Pancreas (tissue), 10 donors: ENCODE data around the gene CELF3. TPM values are rescaled to one million over a fixed set of nuclear protein-coding genes. Genes with fewer than 3 reads are reported as not detected.
A peak's percentile ranks its signal among the peaks of the same experiment; 100 is the strongest.

Experiments
- ATAC-seq, 4 donors: fragments of 200-7000 bp; cut with Tn5 transposase; one replicate each; pipeline versions ENCODE4 v1.8.0 to v1.9.1; 2020; ENCODE audit warnings: mild to moderate bottlenecking in 4 of 4, moderate library complexity in 4 of 4
- DNase-seq, 6 donors: peaks; one replicate each; pipeline ENCODE4 v3.0.0-alpha.2; 2020
- FAIRE-seq: peaks from 2 replicates; lab custom pipeline; 2012; peaks lifted over from hg19 to GRCh38; lab: Jason Lieb, UNC
- H3K27ac ChIP-seq, 4 donors: fragments of 200-600 bp; sonication (generic); 1 replicate in 3 of 4; 2 replicates in 1 of 4; pipeline versions ENCODE4 v1.5.0 to v1.8.0; 2020
- H3K27me3 ChIP-seq, 4 donors: fragments of 200-600 bp; one replicate each; pipeline ENCODE4 v1.8.0; 2021
- H3K36me3 ChIP-seq, 3 donors: fragments of 200-600 bp; sonication (generic) in 1 of 3; one replicate each; pipeline versions ENCODE4 v1.5.0 to v1.8.0; 2020 to 2021
- H3K4me1 ChIP-seq, 3 donors: fragments of 200-600 bp; one replicate each; pipeline ENCODE4 v1.8.0; 2021
- H3K4me3 ChIP-seq, 4 donors: fragments of 200-600 bp; sonication (generic) in 2 of 4; one replicate each; pipeline versions ENCODE4 v1.5.0 to v1.8.0; 2020 to 2021
- H3K9me3 ChIP-seq, 4 donors: fragments of 200-600 bp; one replicate each; pipeline ENCODE4 v1.8.0; 2021
- WGBS, 2 donors: extraction: QIAGEN DNeasy Blood & Tissue Kit; methylation state at CpG; one replicate each; pipeline ENCODE4 v1.1.7; 2013; 5-methylcytosine and 5-hydroxymethylcytosine counted together
- intact Hi-C, 3 donors: fragments of 100-400 bp; cut with DNase I; formaldehyde crosslinking; loops; one replicate each; pipeline versions ENCODE4 v1.11.1 to v1.14.2; 2022
- polyA plus RNA-seq, 2 donors: library from polyadenylated mRNA; stranded (reverse); fragments of 200-250 nt; gene quantifications; one replicate each; pipeline ENCODE4 v1.2.3, GENCODE V29; 2013
- total RNA-seq, 6 donors: library from RNA; stranded (reverse); fragmentation: NEBNext Ultra II Directional in 4 of 6; extraction: Animal tissue kit (Norgen Biotek cat#: 25700) in 4 of 6; gene quantifications; one replicate each; pipeline versions ENCODE4 v1.2.1 to v1.2.4, GENCODE V29; 2021 to 2023
- TF ChIP-seq, protein P1 (sequence below), 4 donors: fragments of 200-600 bp; sonication (generic) in 3 of 4; IDR thresholded peaks; one replicate each; pipeline versions ENCODE4 v1.5.0 to v1.8.0; 2021; ENCODE audit warnings: antibody characterized with exemption in 4 of 4
- donor health status: healthy with polysubstance abuse.
- donor health status: DM: no; HTN: no; CAD: no; lungs with moderate emphysema.
- donor health status: DM: no; HTN: no; CAD: no.
- donor health status: control.
- donor health status: control.
- donor health status: Bipolar disorder and iron deficiency.
- donor health status: DM: yes; HTN: yes; CAD: no.
- donor health status: DM: no; HTN: no; CAD: no.
- donor health status: DM: no; HTN: no; CAD: no.
- donor health status: DM: yes; HTN: yes; CAD: no.

Gene CELF3
- total and polyA plus RNA-seq, 8 donors = 1.1 to 76.3 (median 5.9) TPM

DNA sequence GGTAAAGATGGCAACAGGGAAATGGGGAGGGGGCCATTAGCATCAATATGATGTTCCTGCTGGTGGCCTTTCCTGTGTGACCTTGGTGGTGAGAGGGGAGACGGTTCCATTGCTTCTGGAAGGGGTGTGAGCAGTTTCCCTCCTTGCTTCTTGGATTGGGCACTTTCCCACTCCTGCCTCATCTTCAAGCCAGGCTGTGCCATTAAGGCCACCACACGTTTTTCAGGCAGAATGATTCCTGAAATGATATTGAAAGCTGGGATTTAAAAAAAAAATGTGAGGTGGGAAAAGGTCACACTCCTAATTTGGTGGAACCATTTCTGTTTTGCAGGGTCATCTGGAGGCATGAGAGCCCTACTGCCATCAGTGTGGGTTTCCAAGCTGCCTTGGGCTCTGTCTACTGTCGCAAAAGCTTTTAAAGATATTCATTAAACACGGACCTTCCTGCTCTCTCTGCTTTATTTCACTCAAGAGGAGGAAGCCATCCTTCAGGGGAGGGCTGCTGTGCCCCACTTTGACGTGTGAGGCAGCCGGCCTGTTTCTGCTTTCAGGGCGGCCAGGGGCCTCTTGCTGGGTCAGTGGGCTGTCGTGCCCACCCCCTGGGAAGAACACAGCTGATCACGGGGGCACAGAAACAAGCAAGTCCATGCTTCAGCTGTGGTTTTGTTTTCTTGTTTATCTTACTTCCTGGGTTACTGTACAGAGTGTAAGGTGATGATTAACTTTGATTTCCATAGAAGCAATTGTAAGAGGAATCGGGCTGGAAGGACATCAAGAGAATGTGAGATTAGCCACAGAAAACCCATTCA, 12.8 kb upstream of the CELF3 start:
- ATAC-seq (peak; percentile 83 to 92 (median 88)), FAIRE-seq (no peak), DNase-seq (peak in 1 of 6 donors; percentile 13)
- TF ChIP-seq, protein P1, sequence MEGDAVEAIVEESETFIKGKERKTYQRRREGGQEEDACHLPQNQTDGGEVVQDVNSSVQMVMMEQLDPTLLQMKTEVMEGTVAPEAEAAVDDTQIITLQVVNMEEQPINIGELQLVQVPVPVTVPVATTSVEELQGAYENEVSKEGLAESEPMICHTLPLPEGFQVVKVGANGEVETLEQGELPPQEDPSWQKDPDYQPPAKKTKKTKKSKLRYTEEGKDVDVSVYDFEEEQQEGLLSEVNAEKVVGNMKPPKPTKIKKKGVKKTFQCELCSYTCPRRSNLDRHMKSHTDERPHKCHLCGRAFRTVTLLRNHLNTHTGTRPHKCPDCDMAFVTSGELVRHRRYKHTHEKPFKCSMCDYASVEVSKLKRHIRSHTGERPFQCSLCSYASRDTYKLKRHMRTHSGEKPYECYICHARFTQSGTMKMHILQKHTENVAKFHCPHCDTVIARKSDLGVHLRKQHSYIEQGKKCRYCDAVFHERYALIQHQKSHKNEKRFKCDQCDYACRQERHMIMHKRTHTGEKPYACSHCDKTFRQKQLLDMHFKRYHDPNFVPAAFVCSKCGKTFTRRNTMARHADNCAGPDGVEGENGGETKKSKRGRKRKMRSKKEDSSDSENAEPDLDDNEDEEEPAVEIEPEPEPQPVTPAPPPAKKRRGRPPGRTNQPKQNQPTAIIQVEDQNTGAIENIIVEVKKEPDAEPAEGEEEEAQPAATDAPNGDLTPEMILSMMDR (IDR thresholded peaks at IDR 0.05) = no peak
- peaks cover 10 to 21% (median 11%) of the 10 kb centered on the region in 3 donors for H3K4me1 ChIP-seq
- no peaks in the 10 kb centered on the region for H3K9me3 ChIP-seq
- H3K27me3 ChIP-seq = no peaks in the 10 kb centered on the region
- no peak overlapping the region for H3K4me3 ChIP-seq
- 29 to 33% methylated on average over 10 of the region's 10 CpGs for WGBS, 2 donors
- H3K27ac ChIP-seq = peak overlapping the region; percentile 39 to 83 (median 78)
- no peaks in the 10 kb centered on the region for H3K36me3 ChIP-seq
- intact Hi-C loops = no loop called here

- peak in 1 of 6 donors; percentile 4 for DNase-seq
- TF ChIP-seq, protein P1 (IDR thresholded peaks at IDR 0.05) = no peak
- FAIRE-seq = no peak
- H3K4me3 ChIP-seq = no peak overlapping the region
- intact Hi-C loops = no loop called here
- 58 to 63% methylated on average over 19 of the region's 19 CpGs for WGBS, 2 donors
- H3K4me1 ChIP-seq = peaks cover 10 to 21% (median 11%) of the 10 kb centered on the region in 3 donors
- peak overlapping the region in 2 of 4 donors; percentile 39 to 83 for H3K27ac ChIP-seq
- no peaks in the 10 kb centered on the region for H3K36me3 ChIP-seq
- H3K9me3 ChIP-seq = no peaks in the 10 kb centered on the region
- no peaks in the 10 kb centered on the region for H3K27me3 ChIP-seq
- peak in 3 of 4 donors; percentile 17 to 59 (median 26) for ATAC-seq
These were observed 11.8 kb upstream of the CELF3 start for GRCh38 chr1:151728151-151729054.

- 45 to 56% methylated on average over 3 of the region's 3 CpGs for WGBS, 2 donors
- no peak for ATAC-seq
- TF ChIP-seq, protein P1 (IDR thresholded peaks at IDR 0.05) = no peak
These were observed 7.2 kb upstream of the CELF3 start for GRCh38 chr1:151723726-151724370.

GRCh38 chr1:151721788-151722510, 5.3 kb upstream of the CELF3 start:
- H3K27me3 ChIP-seq = no peaks in the 10 kb centered on the region
- H3K27ac ChIP-seq = no peak overlapping the region
- H3K36me3 ChIP-seq = no peaks in the 10 kb centered on the region
- no peak for FAIRE-seq
- 37 to 44% methylated on average over 17 of the region's 17 CpGs for WGBS, 2 donors
- peak overlapping the region in 2 of 4 donors; percentile 32 to 47 for H3K4me3 ChIP-seq
- H3K4me1 ChIP-seq = peaks cover 0 to 18% (median 6%) of the 10 kb centered on the region in 3 donors
- ATAC-seq = no peak
- no peaks in the 10 kb centered on the region for H3K9me3 ChIP-seq
- no peak for DNase-seq
- TF ChIP-seq, protein P1 (IDR thresholded peaks at IDR 0.05) = no peak
- intact Hi-C loops = no loop called here

More at GRCh38 chr1:151723726-151724370, 7.2 kb upstream of the CELF3 start:
- peak in 1 of 6 donors; percentile 1 for DNase-seq
- FAIRE-seq = no peak
- H3K27ac ChIP-seq = no peak overlapping the region
- H3K4me3 ChIP-seq = no peak overlapping the region
- intact Hi-C loops = no loop called here
- no peaks in the 10 kb centered on the region for H3K36me3 ChIP-seq
- peaks cover 0 to 20% (median 8%) of the 10 kb centered on the region in 3 donors for H3K4me1 ChIP-seq
- H3K27me3 ChIP-seq = no peaks in the 10 kb centered on the region
- no peaks in the 10 kb centered on the region for H3K9me3 ChIP-seq
